H1 (cell line): ENCODE results near the gene UBASH3A. TPM values are rescaled to one million over a fixed set of nuclear protein-coding genes. Genes with fewer than 3 reads are reported as not detected.

Experiments
- CTCF ChIA-PET: fragments of 300-600 bp; sonication (Branson Sonifier 250); formaldehyde crosslinking; loops from one replicate; lab custom pipeline; 2021; ENCODE audit not compliant: partially characterized antibody; lab: Charles Lee
- POLR2A ChIA-PET: fragments of 300-600 bp; sonication (Branson Sonifier 250); formaldehyde crosslinking; loops from one replicate; lab custom pipeline; 2021; ENCODE audit warnings: inconsistent platforms; ENCODE audit not compliant: partially characterized antibody; lab: Charles Lee
- DNase-seq, 2 experiments: peaks; one replicate each; pipeline versions ENCODE4 v3.0.0 to v3.0.0-alpha.2; 2010 to 2022; ENCODE audit warnings: low spot score in 2 of 2, low read depth in 1 of 2, mixed read lengths in 1 of 2
- FAIRE-seq: peaks from 2 replicates; lab custom pipeline; 2011; peaks lifted over from hg19 to GRCh38; lab: Jason Lieb, UNC
- H2AFZ ChIP-seq: 2 replicates; pipeline ENCODE4 v1.8.1; 2012; ENCODE audit warnings: low read length, inconsistent platforms
- H2AK5ac ChIP-seq: 2 replicates; pipeline ENCODE4 v1.6.1; 2013; ENCODE audit warnings: low read depth, low read length
- H2BK120ac ChIP-seq: replicated peaks from 2 replicates; pipeline ENCODE3; 2013; ENCODE audit warnings: low read depth, low read length, inconsistent platforms
- H2BK12ac ChIP-seq: 2 replicates; pipeline ENCODE4 v1.6.1; 2013; ENCODE audit warnings: low read depth, low read length
- H2BK15ac ChIP-seq: 2 replicates; pipeline ENCODE4 v1.6.1; 2013; ENCODE audit warnings: low read length
- H2BK20ac ChIP-seq: 2 replicates; pipeline ENCODE4 v1.6.1; 2013; ENCODE audit warnings: low read length
- H2BK5ac ChIP-seq: 2 replicates; pipeline ENCODE4 v1.6.1; 2013; ENCODE audit warnings: low read depth, low read length
- H3K14ac ChIP-seq: 2 replicates; pipeline ENCODE4 v1.6.1; 2013; ENCODE audit warnings: inconsistent platforms; ENCODE audit not compliant: insufficient read length
- H3K18ac ChIP-seq: 2 replicates; pipeline ENCODE4 v1.6.1; 2013; ENCODE audit warnings: low read length; ENCODE audit errors: extremely low read depth
- H3K23ac ChIP-seq: 2 replicates; pipeline ENCODE4 v1.6.1; 2013; ENCODE audit warnings: inconsistent platforms; ENCODE audit not compliant: insufficient read length
- H3K23me2 ChIP-seq: 2 replicates; pipeline ENCODE4 v1.6.1; 2013; ENCODE audit warnings: low read depth, low read length
- H3K27ac ChIP-seq: 2 replicates; pipeline ENCODE4 v1.6.1; 2011; ENCODE audit warnings: low read depth, low read length, inconsistent platforms
- H3K27me3 ChIP-seq, 4 experiments: replicated peaks in 1 of 4; 1 replicate in 1 of 4; 2 replicates in 3 of 4; pipeline versions ENCODE4 v1.6.1 to v1.8.1; 2011 to 2013; ENCODE audit warnings: low read length in 3 of 4, mild to moderate bottlenecking in 3 of 4, inconsistent platforms in 2 of 4, mixed read lengths in 2 of 4, moderate library complexity in 1 of 4; ENCODE audit not compliant: control insufficient read depth in 3 of 4, insufficient read depth in 3 of 4; ENCODE audit errors: extremely low read depth in 1 of 4
- H3K36me3 ChIP-seq, 4 experiments: 2 replicates each; pipeline versions ENCODE4 v1.6.1 to v1.8.1; 2011 to 2013; ENCODE audit warnings: mild to moderate bottlenecking in 4 of 4, low read length in 3 of 4, moderate library complexity in 2 of 4, control low read depth in 1 of 4, inconsistent platforms in 1 of 4; ENCODE audit not compliant: insufficient read depth in 4 of 4, control insufficient read depth in 2 of 4
- H3K4ac ChIP-seq: replicated peaks from 2 replicates; pipeline ENCODE3; 2013; ENCODE audit warnings: low read length, low read depth, mixed read lengths, inconsistent platforms; ENCODE audit not compliant: insufficient read length
- H3K4me1 ChIP-seq, 4 experiments: replicated peaks in 1 of 4; 1 replicate in 1 of 4; 2 replicates in 3 of 4; pipeline versions ENCODE4 v1.6.1 to v1.8.1; 2011 to 2013; ENCODE audit warnings: low read length in 3 of 4, inconsistent platforms in 2 of 4, mixed read lengths in 1 of 4; ENCODE audit not compliant: insufficient read depth in 4 of 4, control insufficient read depth in 3 of 4
- H3K4me2 ChIP-seq, 2 experiments: 2 replicates each; pipeline versions ENCODE4 v1.6.1 to v1.8.1; 2011 to 2013; ENCODE audit warnings: low read depth in 2 of 2, low read length in 2 of 2, control low read depth in 1 of 2, inconsistent platforms in 1 of 2, mild to moderate bottlenecking in 1 of 2; ENCODE audit not compliant: insufficient read depth in 1 of 2
- H3K4me3 ChIP-seq, 4 experiments: fragments of 200-600, 300-600 bp in 1 of 4; sonication (generic), shearing (Covaris generic), sonication (Bioruptor Twin) in 1 of 4; 2 replicates each; pipeline versions ENCODE4 v1.5.1 to v1.8.1; 2011 to 2016; ENCODE audit warnings: low read length in 4 of 4, low read depth in 3 of 4, control low read depth in 2 of 4, inconsistent platforms in 2 of 4, mild to moderate bottlenecking in 2 of 4, mixed read lengths in 1 of 4, moderate library complexity in 1 of 4; ENCODE audit not compliant: insufficient read depth in 2 of 4; ENCODE audit errors: extremely low read depth in 1 of 4
- H3K56ac ChIP-seq: replicated peaks from 2 replicates; pipeline ENCODE3; 2013; ENCODE audit warnings: low read depth, mild to moderate bottlenecking, mixed read lengths, low read length, inconsistent platforms; ENCODE audit not compliant: insufficient read length
- H3K79me1 ChIP-seq: 2 replicates; pipeline ENCODE4 v1.6.1; 2013; ENCODE audit warnings: low read depth, low read length, control low read depth
- H3K79me2 ChIP-seq, 2 experiments: 2 replicates each; pipeline versions ENCODE4 v1.6.1 to v1.8.1; 2012 to 2013; ENCODE audit warnings: low read length in 2 of 2, mild to moderate bottlenecking in 2 of 2, inconsistent platforms in 1 of 2; ENCODE audit not compliant: insufficient read depth in 2 of 2, control insufficient read depth in 1 of 2
- H3K9ac ChIP-seq, 4 experiments: replicated peaks in 1 of 4; 1 replicate in 1 of 4; 2 replicates in 3 of 4; pipeline versions ENCODE4 v1.6.1 to v1.8.1; 2011 to 2013; ENCODE audit warnings: low read depth in 3 of 4, low read length in 3 of 4, control low read depth in 2 of 4, mild to moderate bottlenecking in 2 of 4, moderate library complexity in 2 of 4, inconsistent platforms in 1 of 4; ENCODE audit errors: extremely low read depth in 1 of 4
- H3K9me3 ChIP-seq, 2 experiments: 2 replicates each; pipeline versions ENCODE4 v1.6.1 to v1.8.1; 2012 to 2013; ENCODE audit warnings: mild to moderate bottlenecking in 2 of 2, moderate library complexity in 2 of 2, control low read depth in 1 of 2, inconsistent platforms in 1 of 2, low read depth in 1 of 2, low read length in 1 of 2, mixed read lengths in 1 of 2; ENCODE audit not compliant: insufficient read depth in 2 of 2
- H4K20me1 ChIP-seq, 2 experiments: replicated peaks in 1 of 2; 2 replicates each; pipeline versions ENCODE3 to v1.8.1; 2011 to 2013; ENCODE audit warnings: inconsistent platforms in 2 of 2, low read length in 2 of 2, mild to moderate bottlenecking in 1 of 2; ENCODE audit not compliant: insufficient read depth in 2 of 2, control insufficient read depth in 1 of 2
- H4K5ac ChIP-seq: 2 replicates; pipeline ENCODE4 v1.6.1; 2013; ENCODE audit warnings: low read length, low read depth, mixed read lengths, inconsistent platforms; ENCODE audit not compliant: insufficient read length
- H4K8ac ChIP-seq: 2 replicates; pipeline ENCODE4 v1.8.0; 2013; ENCODE audit warnings: mild to moderate bottlenecking, moderate library complexity, low read length, inconsistent platforms; ENCODE audit not compliant: insufficient read depth; ENCODE audit errors: extremely low read depth
- H4K91ac ChIP-seq: replicated peaks from 2 replicates; pipeline ENCODE3; 2013; ENCODE audit warnings: low read length, mixed read lengths, inconsistent platforms; ENCODE audit not compliant: insufficient read length
- E2F6 ChIP-seq: IDR thresholded peaks from 2 replicates; pipeline ENCODE4 v1.6.1; 2012; ENCODE audit warnings: inconsistent platforms
- EP300 ChIP-seq, 2 experiments: IDR thresholded peaks; 1 replicate in 1 of 2; 2 replicates in 1 of 2; pipeline ENCODE4 v1.6.1; 2011 to 2012; ENCODE audit warnings: low read depth in 2 of 2, low read length in 2 of 2, mild to moderate bottlenecking in 2 of 2, borderline replicate concordance in 1 of 2, inconsistent platforms in 1 of 2, moderate library complexity in 1 of 2
- GTF2F1 ChIP-seq: IDR thresholded peaks from 2 replicates; pipeline ENCODE4 v1.6.1; 2012; ENCODE audit warnings: low read depth, low read length, improper control_type of control experiment, borderline replicate concordance
- PHF8 ChIP-seq: fragments of 200-600 bp; sonication (generic); conservative IDR thresholded peaks from 2 replicates; pipeline ENCODE4 v1.7.1; 2012; ENCODE audit warnings: low read depth, mild to moderate bottlenecking, inconsistent platforms, low read length, moderate library complexity
- RNF2 ChIP-seq: fragments of 200-900, 300-1000 bp; sonication (generic); IDR thresholded peaks from 2 replicates; pipeline ENCODE4 v1.7.1; 2016; ENCODE audit warnings: borderline replicate concordance, low read depth, mild to moderate bottlenecking, antibody characterized with exemption, low read length; ENCODE audit not compliant: poor library complexity, severe bottlenecking; ENCODE audit errors: missing control alignments
- WGBS, 2 experiments: shearing (Covaris generic) in 1 of 2; methylation state at CpG; one replicate each; pipeline versions ENCODE4 v1.1.6 to v1.1.7; 2013 to 2015; ENCODE audit warnings: low lambda C conversion rate in 2 of 2, mixed read lengths in 2 of 2, inconsistent platforms in 1 of 2, low coverage in 1 of 2, missing lambda C conversion rate in 1 of 2; ENCODE audit not compliant: insufficient replicate concordance in 2 of 2, insufficient coverage in 1 of 2, insufficient read length in 1 of 2; ENCODE audit errors: extremely low coverage in 1 of 2, missing lambda C conversion rate in 1 of 2; 5-methylcytosine and 5-hydroxymethylcytosine counted together
- polyA plus RNA-seq, 7 experiments: library from polyadenylated mRNA; depleted of rRNA in 3 of 7; stranded (reverse) in 5 of 7; unstranded in 2 of 7; fragments of >200 nt in 5 of 7; fragments of 200-250 nt in 2 of 7; gene quantifications; 1 replicate in 5 of 7; 2 replicates in 1 of 7; 4 replicates in 1 of 7; pipeline versions ENCODE4 v1.2.1 to v1.2.3, GENCODE V29; 2011 to 2013; ENCODE audit warnings: missing spikeins in 2 of 7, mixed read lengths in 2 of 7
- total RNA-seq: library from RNA; stranded (reverse); fragmentation: NEBNext Ultra II Directional; extraction: Animal tissue kit (Norgen Biotek cat#: 25700); gene quantifications from 2 replicates; pipeline ENCODE4 v1.2.1, GENCODE V29; 2021
- TF ChIP-seq, protein P1 (sequence below), 3 experiments: IDR thresholded peaks; 1 replicate in 2 of 3; 2 replicates in 1 of 3; pipeline versions ENCODE4 v1.5.1 to v1.6.1; 2011; ENCODE audit warnings: low read length in 3 of 3, mild to moderate bottlenecking in 3 of 3, inconsistent platforms in 2 of 3, low read depth in 1 of 3, moderate library complexity in 1 of 3; ENCODE audit not compliant: insufficient read depth in 1 of 3; ENCODE audit errors: control extremely low read depth in 1 of 3

Gene UBASH3A
- total and polyA plus RNA-seq, 2 of the 8 experiments (the other 6 are each of a cell fraction or from before 2014, with no cell fraction given), result not detected

- H3K56ac ChIP-seq, result no peak overlapping the region
- no peak overlapping the region for H2AFZ ChIP-seq
- peaks cover 3 to 7% of the 10 kb centered on the region in 2 experiments; a peak in 2 of 4 replicates for H3K9me3 ChIP-seq
- no peak overlapping the region for H3K9ac ChIP-seq
- peaks cover 0 to 4% (median 0%) of the 10 kb centered on the region in 4 experiments; a peak in 1 of 7 replicates for H3K4me1 ChIP-seq
- no peak overlapping the region for H3K4me3 ChIP-seq
- H3K4ac ChIP-seq, result no peak overlapping the region
- TF ChIP-seq RNF2, result no peak
- TF ChIP-seq, protein P1, sequence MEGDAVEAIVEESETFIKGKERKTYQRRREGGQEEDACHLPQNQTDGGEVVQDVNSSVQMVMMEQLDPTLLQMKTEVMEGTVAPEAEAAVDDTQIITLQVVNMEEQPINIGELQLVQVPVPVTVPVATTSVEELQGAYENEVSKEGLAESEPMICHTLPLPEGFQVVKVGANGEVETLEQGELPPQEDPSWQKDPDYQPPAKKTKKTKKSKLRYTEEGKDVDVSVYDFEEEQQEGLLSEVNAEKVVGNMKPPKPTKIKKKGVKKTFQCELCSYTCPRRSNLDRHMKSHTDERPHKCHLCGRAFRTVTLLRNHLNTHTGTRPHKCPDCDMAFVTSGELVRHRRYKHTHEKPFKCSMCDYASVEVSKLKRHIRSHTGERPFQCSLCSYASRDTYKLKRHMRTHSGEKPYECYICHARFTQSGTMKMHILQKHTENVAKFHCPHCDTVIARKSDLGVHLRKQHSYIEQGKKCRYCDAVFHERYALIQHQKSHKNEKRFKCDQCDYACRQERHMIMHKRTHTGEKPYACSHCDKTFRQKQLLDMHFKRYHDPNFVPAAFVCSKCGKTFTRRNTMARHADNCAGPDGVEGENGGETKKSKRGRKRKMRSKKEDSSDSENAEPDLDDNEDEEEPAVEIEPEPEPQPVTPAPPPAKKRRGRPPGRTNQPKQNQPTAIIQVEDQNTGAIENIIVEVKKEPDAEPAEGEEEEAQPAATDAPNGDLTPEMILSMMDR (IDR thresholded peaks at IDR 0.05; ENCODE audit: control extremely low read depth in 1 of 3, insufficient read depth in 1 of 3, low read depth in 1 of 3, low read length in 3 of 3), result no peak
- no peak for TF ChIP-seq PHF8
- TF ChIP-seq E2F6, result no peak
- no peak for TF ChIP-seq GTF2F1
- TF ChIP-seq EP300 (IDR thresholded peaks at IDR 0.05; ENCODE audit: borderline replicate concordance in 1 of 2, low read depth in 2 of 2, low read length in 2 of 2), result no peak
- no peak overlapping the region for H3K27ac ChIP-seq
- no peak overlapping the region for H3K14ac ChIP-seq
- H2BK15ac ChIP-seq, result no peak overlapping the region
- ChIA-PET POLR2A (no interaction called here), CTCF (interaction anchor here (0.7 to 1.3 kb wide), 4 partner anchors 10 to 133 kb away, joined by 3 to 4 read pairs (median 3); no protein-coding TSS in a partner anchor)
- H4K91ac ChIP-seq, result no peak overlapping the region
- FAIRE-seq (no peak), DNase-seq (no peak)
- H3K23me2 ChIP-seq, result no peaks in the 10 kb centered on the region
- no peak overlapping the region for H4K8ac ChIP-seq
- H3K4me2 ChIP-seq, result no peak overlapping the region
- H3K36me3 ChIP-seq, result no peaks in the 10 kb centered on the region
- no peak overlapping the region for H3K18ac ChIP-seq
- H2BK120ac ChIP-seq, result no peak overlapping the region
- H2AK5ac ChIP-seq, result no peak overlapping the region
- H2BK12ac ChIP-seq, result no peak overlapping the region
- H2BK20ac ChIP-seq, result no peak overlapping the region
- no peaks in the 10 kb centered on the region for H3K27me3 ChIP-seq
- WGBS, 2 experiments, result 88% methylated on average over 4 of the region's 4 CpGs; no CpG with 5 or more reads in 1 of the 2 experiments
- H3K23ac ChIP-seq, result no peak overlapping the region
- H3K79me2 ChIP-seq, result no peaks in the 10 kb centered on the region
- no peak overlapping the region for H2BK5ac ChIP-seq
- no peaks in the 10 kb centered on the region for H3K79me1 ChIP-seq
- no peak overlapping the region for H4K5ac ChIP-seq
- H4K20me1 ChIP-seq, result no peaks in the 10 kb centered on the region
Observed at GRCh38 chr21:42400525-42400924, 3.2 kb upstream of the UBASH3A start.
